GM10266 (cell line): Measurements from ENCODE around the gene PALD1.

Experiments
- DNase-seq: peaks from one replicate; pipeline ENCODE4 v3.0.0; 2012; ENCODE audit errors: extremely low spot score
- TF ChIP-seq, protein P1 (sequence below): IDR thresholded peaks from 2 replicates; pipeline ENCODE4 v1.5.1; 2012; ENCODE audit warnings: mild to moderate bottlenecking, low read depth; ENCODE audit not compliant: control insufficient read depth, insufficient read depth; ENCODE audit errors: missing control alignments

Gene PALD1

GRCh38 chr10:70458329-70459060 is 20.1 kb upstream of the PALD1 start:
- TF ChIP-seq, protein P1, sequence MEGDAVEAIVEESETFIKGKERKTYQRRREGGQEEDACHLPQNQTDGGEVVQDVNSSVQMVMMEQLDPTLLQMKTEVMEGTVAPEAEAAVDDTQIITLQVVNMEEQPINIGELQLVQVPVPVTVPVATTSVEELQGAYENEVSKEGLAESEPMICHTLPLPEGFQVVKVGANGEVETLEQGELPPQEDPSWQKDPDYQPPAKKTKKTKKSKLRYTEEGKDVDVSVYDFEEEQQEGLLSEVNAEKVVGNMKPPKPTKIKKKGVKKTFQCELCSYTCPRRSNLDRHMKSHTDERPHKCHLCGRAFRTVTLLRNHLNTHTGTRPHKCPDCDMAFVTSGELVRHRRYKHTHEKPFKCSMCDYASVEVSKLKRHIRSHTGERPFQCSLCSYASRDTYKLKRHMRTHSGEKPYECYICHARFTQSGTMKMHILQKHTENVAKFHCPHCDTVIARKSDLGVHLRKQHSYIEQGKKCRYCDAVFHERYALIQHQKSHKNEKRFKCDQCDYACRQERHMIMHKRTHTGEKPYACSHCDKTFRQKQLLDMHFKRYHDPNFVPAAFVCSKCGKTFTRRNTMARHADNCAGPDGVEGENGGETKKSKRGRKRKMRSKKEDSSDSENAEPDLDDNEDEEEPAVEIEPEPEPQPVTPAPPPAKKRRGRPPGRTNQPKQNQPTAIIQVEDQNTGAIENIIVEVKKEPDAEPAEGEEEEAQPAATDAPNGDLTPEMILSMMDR = no peak
- no peak for DNase-seq

DNA sequence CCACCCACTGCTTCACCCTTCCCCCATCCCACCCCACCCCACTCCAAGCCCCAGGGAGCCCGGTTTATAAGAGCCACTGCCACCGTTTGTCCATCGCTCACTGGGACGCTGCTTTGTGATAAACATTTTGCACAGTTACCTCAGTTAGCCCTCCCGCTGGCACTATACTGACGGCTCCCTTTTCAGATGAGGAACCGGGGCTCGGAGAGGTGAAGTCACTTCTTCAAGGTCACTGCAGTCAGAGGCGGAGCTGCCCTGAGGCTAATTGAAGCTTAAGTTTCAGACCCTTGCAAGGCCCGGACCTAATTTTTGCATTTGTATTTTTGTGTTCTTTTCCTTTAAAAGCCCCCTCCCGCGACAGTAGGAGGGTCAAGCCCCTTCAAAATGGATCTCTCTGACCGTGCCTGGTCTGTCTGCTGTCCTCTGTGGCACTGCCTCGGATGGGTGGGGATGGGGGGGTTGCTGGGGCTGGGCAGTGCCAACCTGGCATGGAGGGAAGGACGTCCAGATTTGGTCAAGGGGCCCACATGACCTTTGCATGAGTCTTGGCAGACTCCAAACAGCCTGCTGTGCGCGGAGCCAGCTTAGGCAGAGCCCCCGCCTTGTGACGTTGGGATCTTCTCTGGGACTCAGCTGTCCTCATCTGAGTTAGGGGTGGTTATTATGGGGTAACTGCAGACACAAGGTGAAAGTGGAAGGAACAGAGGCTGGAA is 19.4 kb upstream of the PALD1 start:
- TF ChIP-seq, protein P1 = no peak
- no peak for DNase-seq

DNA sequence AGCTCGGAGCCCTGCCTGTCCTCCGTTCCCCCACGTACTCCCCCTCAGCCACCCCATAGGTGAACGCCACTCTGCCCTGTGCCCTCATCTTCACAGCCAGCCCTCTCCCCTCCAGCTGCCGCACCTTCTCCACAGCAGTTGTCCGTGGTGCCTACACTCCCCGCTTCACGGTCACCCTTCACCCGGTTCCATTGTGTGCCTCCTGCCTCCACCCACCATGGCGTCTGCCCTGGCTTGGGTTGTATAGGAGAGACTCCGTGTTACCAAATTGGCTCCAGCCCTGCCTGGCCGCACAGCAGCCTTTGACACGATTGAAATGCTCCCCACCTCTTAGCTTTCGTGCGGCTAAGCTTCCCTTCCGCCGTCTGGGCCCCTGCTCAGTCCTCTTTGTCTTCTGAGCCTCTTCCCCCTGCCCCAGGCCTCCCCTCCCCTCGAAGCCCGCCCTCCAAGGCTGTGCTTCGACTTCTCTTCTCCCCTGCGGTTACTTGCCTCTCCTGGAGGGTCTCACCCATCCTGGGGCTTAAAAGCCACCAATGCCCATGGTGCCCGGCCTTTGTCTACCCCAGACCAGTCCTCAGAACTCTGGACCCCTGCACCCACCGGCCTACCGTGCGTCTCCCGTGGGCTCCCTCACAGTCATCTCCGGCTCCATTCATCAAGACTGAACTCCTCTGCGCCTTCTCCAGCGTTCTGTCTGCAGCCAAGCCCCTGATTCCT is 18.6 kb upstream of the PALD1 start:
- DNase-seq = no peak
- TF ChIP-seq, protein P1 = no peak

GRCh38 chr10:70461397-70462348 is 16.9 kb upstream of the PALD1 start:
- peak; percentile 85 for DNase-seq
- TF ChIP-seq, protein P1 = peak; percentile 89

- no peak for DNase-seq
- TF ChIP-seq, protein P1 = no peak
Measured at GRCh38 chr10:70462349-70462984, 16.1 kb upstream of the PALD1 start.

DNA sequence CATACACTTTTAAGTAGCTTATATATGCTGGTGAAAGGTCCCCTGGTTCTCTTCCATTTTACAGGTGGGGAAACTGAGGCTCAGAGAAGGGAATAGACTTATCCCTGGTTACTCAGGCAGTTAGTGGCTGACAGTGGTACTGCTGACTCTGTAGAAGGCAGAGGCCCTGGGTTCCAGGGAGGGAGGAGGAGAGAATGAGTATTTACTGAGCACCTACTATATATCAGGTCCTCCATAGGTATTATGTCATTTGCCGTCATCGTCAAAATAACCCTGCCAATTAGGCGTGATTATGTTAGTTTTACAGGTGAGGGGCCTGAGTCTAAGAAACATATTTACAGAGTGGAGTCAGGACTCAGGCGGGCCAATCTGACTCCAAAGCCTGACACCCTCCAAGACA is 13.3 kb upstream of the PALD1 start:
- DNase-seq = no peak
- TF ChIP-seq, protein P1 = no peak
